Progenitor cell of endocrine pancreas (in vitro differentiated cells): ENCODE data around the gene TMCO6. TPM values are rescaled to one million over a fixed set of nuclear protein-coding genes. Genes with fewer than 3 reads are reported as not detected.
"Not testable (repeated sequence)": the region's sequence is repeated elsewhere in the genome, so short reads cannot be mapped to it uniquely, and the experiment has no call there.

ENCODE experiments used
- DNase-seq: peaks from one replicate; pipeline ENCODE4 v3.0.0; 2021; ENCODE audit warnings: low spot score; ENCODE audit not compliant: unreplicated experiment
- H3K27ac Mint-ChIP-seq: 2 replicates; pipeline ENCODE4 v1.8.0; 2021; ENCODE audit warnings: mild to moderate bottlenecking, moderate library complexity, mixed read lengths
- H3K27me3 Mint-ChIP-seq: 2 replicates; pipeline ENCODE4 v1.8.0; 2021; ENCODE audit warnings: mixed read lengths
- H3K36me3 Mint-ChIP-seq: 2 replicates; pipeline ENCODE4 v1.8.0; 2022; ENCODE audit warnings: mixed read lengths; ENCODE audit not compliant: insufficient read depth
- H3K4me1 Mint-ChIP-seq: 2 replicates; pipeline ENCODE4 v1.8.0; 2021; ENCODE audit warnings: low read depth, mixed read lengths
- H3K4me3 Mint-ChIP-seq: 2 replicates; pipeline ENCODE4 v1.8.0; 2021; ENCODE audit warnings: low read depth, mild to moderate bottlenecking, moderate library complexity, mixed read lengths
- H3K9me3 Mint-ChIP-seq: 2 replicates; pipeline ENCODE4 v1.8.0; 2021; ENCODE audit warnings: low read depth, mixed read lengths
- total RNA-seq: library from RNA; stranded (reverse); gene quantifications from 2 replicates; pipeline ENCODE4 v1.2.1, GENCODE V29; 2021
- TF ChIP-seq, protein P1 (sequence below): fragments of 200-600 bp; sonication (generic); IDR thresholded peaks from one replicate; pipeline ENCODE4 v1.5.0; 2021; ENCODE audit warnings: antibody characterized with exemption, mild to moderate bottlenecking; ENCODE audit not compliant: unreplicated experiment

The TMCO6 gene
- total RNA-seq, 1 donor from 2014 or later = 25.9 TPM

- DNase-seq = no peak
- H3K4me1 Mint-ChIP-seq = peaks cover 4% of the 10 kb centered on the region
- no peaks in the 10 kb centered on the region for H3K27me3 Mint-ChIP-seq
- no peaks in the 10 kb centered on the region for H3K36me3 Mint-ChIP-seq
- no peak overlapping the region for H3K27ac Mint-ChIP-seq
- H3K4me3 Mint-ChIP-seq = no peak overlapping the region
- H3K9me3 Mint-ChIP-seq = peaks cover 10% of the 10 kb centered on the region
- TF ChIP-seq, protein P1, sequence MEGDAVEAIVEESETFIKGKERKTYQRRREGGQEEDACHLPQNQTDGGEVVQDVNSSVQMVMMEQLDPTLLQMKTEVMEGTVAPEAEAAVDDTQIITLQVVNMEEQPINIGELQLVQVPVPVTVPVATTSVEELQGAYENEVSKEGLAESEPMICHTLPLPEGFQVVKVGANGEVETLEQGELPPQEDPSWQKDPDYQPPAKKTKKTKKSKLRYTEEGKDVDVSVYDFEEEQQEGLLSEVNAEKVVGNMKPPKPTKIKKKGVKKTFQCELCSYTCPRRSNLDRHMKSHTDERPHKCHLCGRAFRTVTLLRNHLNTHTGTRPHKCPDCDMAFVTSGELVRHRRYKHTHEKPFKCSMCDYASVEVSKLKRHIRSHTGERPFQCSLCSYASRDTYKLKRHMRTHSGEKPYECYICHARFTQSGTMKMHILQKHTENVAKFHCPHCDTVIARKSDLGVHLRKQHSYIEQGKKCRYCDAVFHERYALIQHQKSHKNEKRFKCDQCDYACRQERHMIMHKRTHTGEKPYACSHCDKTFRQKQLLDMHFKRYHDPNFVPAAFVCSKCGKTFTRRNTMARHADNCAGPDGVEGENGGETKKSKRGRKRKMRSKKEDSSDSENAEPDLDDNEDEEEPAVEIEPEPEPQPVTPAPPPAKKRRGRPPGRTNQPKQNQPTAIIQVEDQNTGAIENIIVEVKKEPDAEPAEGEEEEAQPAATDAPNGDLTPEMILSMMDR = no peak
Measured at GRCh38 chr5:140633501-140633900, 5.8 kb upstream of the TMCO6 start.

DNA sequence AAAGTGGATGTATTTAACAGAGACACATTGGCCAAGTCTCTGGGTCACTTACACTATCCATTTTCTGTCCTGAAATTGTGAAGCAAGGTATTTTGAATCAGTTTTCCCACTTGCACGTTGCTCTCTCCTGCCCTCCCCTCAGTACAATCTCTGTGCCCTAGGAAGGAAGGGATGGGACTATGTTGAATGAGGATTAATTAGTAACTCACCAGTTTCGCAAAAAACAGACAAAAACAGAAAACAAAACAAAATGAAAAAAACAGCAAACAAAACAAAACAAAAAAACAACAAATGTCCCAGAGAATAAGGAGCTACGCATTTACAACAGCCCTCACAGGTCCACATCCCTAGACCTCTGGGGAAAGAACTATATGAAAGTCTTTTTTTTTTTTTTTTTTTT lies 5.1 kb upstream of the TMCO6 start:
- Mint-ChIP-seq H3K27me3 (no peaks in the 10 kb centered on the region), H3K4me1 (peaks cover 6% of the 10 kb centered on the region), H3K4me3 (no peak overlapping the region), H3K9me3 (peaks cover 10% of the 10 kb centered on the region), H3K27ac (no peak overlapping the region), H3K36me3 (peaks cover 2% of the 10 kb centered on the region)
- TF ChIP-seq, protein P1 = no peak
- no peak for DNase-seq

- no peak overlapping the region for H3K4me3 Mint-ChIP-seq
- DNase-seq = no peak
- H3K27me3 Mint-ChIP-seq = no peaks in the 10 kb centered on the region
- H3K4me1 Mint-ChIP-seq = peaks cover 10% of the 10 kb centered on the region
- peaks cover 10% of the 10 kb centered on the region for H3K9me3 Mint-ChIP-seq
- H3K27ac Mint-ChIP-seq = no peak overlapping the region
- TF ChIP-seq, protein P1 = no peak
- H3K36me3 Mint-ChIP-seq = peaks cover 2% of the 10 kb centered on the region
Measured at GRCh38 chr5:140635291-140636257, 3.7 kb upstream of the TMCO6 start.

DNA sequence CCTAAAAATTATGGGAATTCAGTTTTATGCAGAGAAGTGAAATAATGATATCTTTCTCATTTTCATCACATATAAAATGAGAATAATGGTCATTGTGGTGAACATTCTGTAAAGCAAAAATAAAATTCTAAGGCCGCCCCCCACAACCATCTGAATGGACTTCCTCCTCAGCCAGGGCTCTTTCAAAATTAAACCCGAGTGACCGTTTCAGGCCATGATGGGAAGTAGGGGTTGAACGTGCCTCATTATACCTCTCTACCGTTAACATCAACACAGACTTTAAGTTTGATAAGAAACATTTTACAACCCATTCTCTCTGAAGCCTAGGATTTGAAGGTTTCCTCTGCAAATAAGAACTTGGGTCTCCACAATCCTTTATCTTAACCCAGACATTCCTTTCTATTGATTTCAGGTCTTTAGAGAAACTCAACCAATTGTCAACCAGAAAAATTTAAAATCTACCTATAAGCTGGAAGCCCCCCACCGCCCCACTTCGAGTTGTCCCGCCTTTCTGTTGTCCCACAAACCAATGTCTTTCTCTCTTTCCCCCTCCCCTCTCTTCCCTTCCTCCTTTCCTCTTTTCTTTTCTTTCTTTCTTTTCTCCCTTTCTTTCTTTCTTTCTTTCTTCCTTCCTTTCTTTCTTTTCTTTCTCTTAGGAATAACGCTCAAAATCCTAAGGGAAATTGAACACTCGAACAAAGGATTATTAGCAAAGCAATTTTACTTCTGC lies 1.7 kb upstream of the TMCO6 start:
- DNase-seq = no peak
- TF ChIP-seq, protein P1 = no peak
- Mint-ChIP-seq H3K4me1 (peaks cover 10% of the 10 kb centered on the region), H3K27me3 (no peaks in the 10 kb centered on the region), H3K36me3 (peaks cover 3% of the 10 kb centered on the region), H3K27ac (no peak overlapping the region), H3K9me3 (peaks cover 10% of the 10 kb centered on the region), H3K4me3 (peak overlapping the region; percentile 60)

- Mint-ChIP-seq H3K27ac (peak overlapping the region; percentile 87), H3K9me3 (peaks cover 10% of the 10 kb centered on the region), H3K4me3 (peak overlapping the region; percentile 75)
- not testable (repeated sequence) for H3K27me3 Mint-ChIP-seq, H3K36me3 Mint-ChIP-seq, DNase-seq, H3K4me1 Mint-ChIP-seq
Measured at GRCh38 chr5:140638898-140639147, 428 bp upstream of the TMCO6 start.
